Endothelial cell of umbilical vein (primary cell): ENCODE data around the gene CCND3. TPM values are rescaled to one million over a fixed set of nuclear protein-coding genes. Genes with fewer than 3 reads are reported as not detected.
"Not testable (repeated sequence)": the region's sequence is repeated elsewhere in the genome, so short reads cannot be mapped to it uniquely, and the experiment has no call there.

Source experiments
- BruUV-seq: library from RNA; stranded (reverse); fragments of 400-500 nt; replicated peaks from 2 replicates; lab custom pipeline; 2021; lab: Mats Ljungman, UMichigan
- CTCF ChIA-PET: fragments of 300-600, 350-600 bp; sonication (Branson Sonifier 250); formaldehyde crosslinking; loops from one replicate; lab custom pipeline; 2021; ENCODE audit warnings: antibody characterized with exemption, inconsistent platforms; lab: Charles Lee
- POLR2A ChIA-PET: fragments of 300-600, 350-600 bp; sonication (Branson Sonifier 250); formaldehyde crosslinking; loops from one replicate; lab custom pipeline; 2021; ENCODE audit warnings: antibody characterized with exemption, inconsistent platforms; lab: Charles Lee
- DNase-seq: peaks from one replicate; pipeline ENCODE4 v3.0.0-alpha.2; 2011; ENCODE audit warnings: low read depth, low spot score
- FAIRE-seq: peaks from 2 replicates; lab custom pipeline; 2011; peaks lifted over from hg19 to GRCh38; lab: Jason Lieb, UNC
- H2AFZ ChIP-seq: 2 replicates; pipeline ENCODE4 v1.6.0; 2012; ENCODE audit warnings: low read depth, low read length, control low read depth, inconsistent platforms
- H3K27ac ChIP-seq: 2 replicates; pipeline ENCODE4 v1.5.1; 2011; ENCODE audit warnings: low read depth, mild to moderate bottlenecking, control low read depth, low read length, moderate library complexity; ENCODE audit not compliant: insufficient read depth
- H3K27me3 ChIP-seq, 2 experiments: 2 replicates each; pipeline versions ENCODE4 v1.6.0 to v1.6.1; 2011; ENCODE audit warnings: low read length in 2 of 2, mixed read lengths in 1 of 2; ENCODE audit not compliant: control insufficient read depth in 2 of 2, insufficient read depth in 2 of 2
- H3K36me3 ChIP-seq, 2 experiments: 2 replicates in 1 of 2; 3 replicates in 1 of 2; pipeline ENCODE4 v1.5.1; 2011; ENCODE audit warnings: low read length in 2 of 2, mild to moderate bottlenecking in 1 of 2, moderate library complexity in 1 of 2; ENCODE audit not compliant: control insufficient read depth in 2 of 2, insufficient read depth in 2 of 2; ENCODE audit errors: extremely low read depth in 1 of 2
- H3K4me1 ChIP-seq: 3 replicates; pipeline ENCODE4 v1.5.1; 2011; ENCODE audit warnings: mild to moderate bottlenecking, low read length; ENCODE audit not compliant: control insufficient read depth, insufficient read depth; ENCODE audit errors: extremely low read depth
- H3K4me2 ChIP-seq: 2 replicates; pipeline ENCODE4 v1.6.1; 2011; ENCODE audit warnings: low read length, control low read depth, mixed read lengths; ENCODE audit not compliant: insufficient read depth
- H3K4me3 ChIP-seq, 3 experiments: fragments of 200-600 bp in 1 of 3; sonication (generic), shearing (Covaris generic) in 1 of 3; replicated peaks in 1 of 3; 2 replicates each; pipeline ENCODE4 v1.5.1; 2011 to 2016; ENCODE audit warnings: control low read depth in 3 of 3, low read length in 3 of 3, mild to moderate bottlenecking in 2 of 3, inconsistent platforms in 1 of 3, low read depth in 1 of 3, moderate library complexity in 1 of 3; ENCODE audit not compliant: insufficient read depth in 1 of 3
- H3K79me2 ChIP-seq: 2 replicates; pipeline ENCODE4 v1.6.0; 2012; ENCODE audit warnings: low read length, inconsistent platforms; ENCODE audit not compliant: control insufficient read depth, insufficient read depth
- H3K9ac ChIP-seq: replicated peaks from 2 replicates; pipeline ENCODE3; 2011; ENCODE audit warnings: low read length, control low read depth; ENCODE audit not compliant: insufficient read depth; ENCODE audit errors: extremely low read depth
- H3K9me1 ChIP-seq: replicated peaks from 3 replicates; pipeline ENCODE4 v1.6.0; 2011; ENCODE audit warnings: mild to moderate bottlenecking, low read length; ENCODE audit not compliant: control insufficient read depth, insufficient read depth; ENCODE audit errors: extremely low read depth
- H3K9me3 ChIP-seq: replicated peaks from 2 replicates; pipeline ENCODE4 v1.5.1; 2012; ENCODE audit warnings: low read length, inconsistent platforms; ENCODE audit not compliant: control insufficient read depth, insufficient read depth
- H4K20me1 ChIP-seq: replicated peaks from 2 replicates; pipeline ENCODE3; 2011; ENCODE audit warnings: mild to moderate bottlenecking, low read length; ENCODE audit not compliant: control insufficient read depth, insufficient read depth; ENCODE audit errors: extremely low read depth
- EZH2 ChIP-seq: IDR thresholded peaks from 2 replicates; pipeline ENCODE4 v1.6.1; 2012; ENCODE audit warnings: borderline replicate concordance, low read depth, mild to moderate bottlenecking, moderate library complexity, low read length, inconsistent platforms; ENCODE audit not compliant: severe bottlenecking
- FOS ChIP-seq: IDR thresholded peaks from 2 replicates; pipeline ENCODE4 v1.6.1; 2011; ENCODE audit warnings: mild to moderate bottlenecking, low read length, moderate library complexity, borderline replicate concordance; ENCODE audit not compliant: insufficient read depth
- JUN ChIP-seq: IDR thresholded peaks from 2 replicates; pipeline ENCODE4 v1.6.1; 2011; ENCODE audit warnings: borderline replicate concordance, low read depth; ENCODE audit not compliant: insufficient read length, insufficient read depth
- dilution Hi-C: fragments of 300-500 bp; cut with MboI; formaldehyde crosslinking; loops from one replicate; pipeline ENCODE4 v1.15.0; 2019; ENCODE audit warnings: low sequenced_read_pairs; ENCODE audit not compliant: extremely low pct_ligation_motif_present
- intact Hi-C: fragments of 100-400 bp; cut with micrococcal nuclease; formaldehyde crosslinking; loops from one replicate; pipeline ENCODE4 v1.10.0; 2022
- polyA plus RNA-seq, 4 experiments: library from polyadenylated mRNA; depleted of rRNA in 3 of 4; stranded (reverse) in 3 of 4; unstranded in 1 of 4; fragments of >200 nt; gene quantifications; 2 replicates each; pipeline versions ENCODE4 v1.2.1 to v1.2.3, GENCODE V29; 2011 to 2012; ENCODE audit warnings: missing spikeins in 1 of 4
- total RNA-seq: library from RNA; stranded (reverse); gene quantifications from 2 replicates; pipeline ENCODE4 v1.2.3, GENCODE V29; 2021

The CCND3 gene
- total and polyA plus RNA-seq, 2 donors (not counting 3 experiments of a cell fraction or from before 2014, with no cell fraction given): 87.5 to 98.7 TPM

GRCh38 chr6:41942882-41943281, 1.3 kb upstream of the CCND3 start:
- H3K4me1 ChIP-seq: peaks cover 40% of the 10 kb centered on the region
- H3K9me1 ChIP-seq, H3K27ac ChIP-seq, H4K20me1 ChIP-seq, H3K9ac ChIP-seq, BruUV-seq, POLR2A ChIA-PET, H3K36me3 ChIP-seq, H3K4me3 ChIP-seq, DNase-seq, dilution Hi-C loops, H3K4me2 ChIP-seq, H3K27me3 ChIP-seq, H3K9me3 ChIP-seq, FAIRE-seq, H2AFZ ChIP-seq: not testable (repeated sequence)
- intact Hi-C loops: loop anchor here (5.0 kb wide), 1 partner anchor 84 kb away; no protein-coding TSS in a partner anchor
- CTCF ChIA-PET: interaction anchor here (0.7 to 2.5 kb wide), 5 partner anchors 62 to 156 kb away, joined by 3 to 14 read pairs (median 6); partner anchors contain the start of gene TOMM6
- H3K79me2 ChIP-seq: peaks cover 36% of the 10 kb centered on the region

DNA sequence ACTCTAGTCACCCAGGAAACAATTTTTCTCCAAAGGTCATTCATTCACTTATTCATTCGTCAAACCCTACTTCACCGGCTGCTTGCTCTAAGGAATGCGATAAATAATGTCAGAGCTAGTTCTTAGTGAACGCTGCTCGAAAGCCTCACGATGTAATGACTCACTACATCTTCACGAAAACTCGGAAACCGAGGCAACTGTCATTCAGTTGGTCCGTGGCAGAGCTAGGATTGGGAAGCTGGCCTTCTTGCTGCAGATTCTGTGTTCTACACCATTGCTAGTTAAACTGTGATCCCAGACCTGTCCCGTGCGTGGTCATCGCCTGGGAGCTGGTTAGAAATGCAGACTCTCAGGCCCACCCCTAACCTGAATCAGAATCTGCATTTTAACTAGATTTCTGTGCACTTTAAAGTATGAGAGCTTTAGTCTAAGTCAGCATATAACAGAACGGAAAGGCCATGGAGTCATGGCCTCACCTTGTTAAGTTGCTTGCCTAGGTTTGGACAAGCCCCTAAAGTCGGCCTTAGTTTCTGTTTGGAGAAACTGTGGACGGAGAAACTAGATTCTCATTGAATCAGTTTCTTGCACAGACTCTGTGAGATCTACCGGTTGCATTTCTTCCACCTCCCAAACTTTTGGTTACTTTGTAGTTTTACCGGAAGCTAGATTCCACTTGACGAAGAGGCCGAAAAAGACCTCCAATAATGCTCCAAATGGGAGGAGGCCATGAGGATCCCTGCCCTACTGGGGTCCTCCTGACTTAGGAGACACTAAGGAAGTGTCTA, 651 bp upstream of the CCND3 start:
- Histone ChIP-seq H3K9me1 (no peaks in the 10 kb centered on the region), H3K4me3 (peak overlapping the region; percentile 14 to 58 (median 56)), H4K20me1 (no peaks in the 10 kb centered on the region), H3K9ac (peak overlapping the region; percentile 36), H2AFZ (peak overlapping the region; percentile 56), H3K27ac (peak overlapping the region; percentile 45), H3K36me3 (peaks cover 2% of the 10 kb centered on the region in 2 experiments), H3K27me3 (no peaks in the 10 kb centered on the region), H3K9me3 (no peaks in the 10 kb centered on the region), H3K79me2 (peaks cover 41% of the 10 kb centered on the region), H3K4me1 (peaks cover 34% of the 10 kb centered on the region), H3K4me2 (peak overlapping the region; percentile 55)
- DNase-seq (peak; percentile 71), FAIRE-seq (no peak)
- intact Hi-C loops (loop anchor here (5.0 kb wide), 1 partner anchor 85 kb away; no protein-coding TSS in a partner anchor), dilution Hi-C loops (no loop called here)
- TF ChIP-seq JUN: peak; percentile 16
- TF ChIP-seq EZH2: no peak
- peak; percentile 42 for TF ChIP-seq FOS
- POLR2A ChIA-PET: interaction anchor here (0.6 to 0.8 kb wide), 2 partner anchors 33 to 47 kb away, joined by 3 to 4 read pairs; partner anchors contain the start of gene USP49
- CTCF ChIA-PET: interaction anchor here (0.7 to 2.5 kb wide), 7 partner anchors 12 to 156 kb away, joined by 3 to 14 read pairs (median 6); partner anchors contain the start of genes BYSL, MED20 and TOMM6
- BruUV-seq: TSS peak; percentile 45
